AG08396 (cell line): ENCODE measurements around the gene IFI44.
A peak's percentile ranks its signal among the peaks of the same experiment; 100 is the strongest.

ENCODE experiments used
- DNase-seq: peaks from one replicate; pipeline ENCODE4 v3.0.0; 2012; ENCODE audit warnings: low spot score, mixed read lengths

IFI44 gene

GRCh38 chr1:78652019-78652560, 2.5 kb downstream of the IFI44 start:
- no peak for DNase-seq

GRCh38 chr1:78658901-78659300, 9.3 kb downstream of the IFI44 start:
- no peak for DNase-seq

- DNase-seq = no peak
Measured at GRCh38 chr1:78663923-78664322, 14.3 kb downstream of the IFI44 start.

GRCh38 chr1:78664763-78665162, 15.1 kb downstream of the IFI44 start:
- no peak for DNase-seq

GRCh38 chr1:78665809-78666208, 16.2 kb downstream of the IFI44 start:
- no peak for DNase-seq

- DNase-seq = no peak
Measured at GRCh38 chr1:78667939-78668338, 18.3 kb downstream of the IFI44 start.

GRCh38 chr1:78668427-78668826, 18.8 kb downstream of the IFI44 start:
- DNase-seq = no peak

GRCh38 chr1:78672428-78672827, 22.8 kb downstream of the IFI44 start:
- DNase-seq = no peak

- DNase-seq = no peak
Measured at GRCh38 chr1:78673120-78673519, 23.5 kb downstream of the IFI44 start.

GRCh38 chr1:78676347-78676982, 26.8 kb downstream of the IFI44 start:
- peak; percentile 23 for DNase-seq

GRCh38 chr1:78676993-78677392, 27.4 kb downstream of the IFI44 start:
- no peak for DNase-seq

- DNase-seq = no peak
Measured at GRCh38 chr1:78677788-78678187, 28.2 kb downstream of the IFI44 start.

- DNase-seq = no peak
Measured at GRCh38 chr1:78678324-78678723, 28.7 kb downstream of the IFI44 start.

GRCh38 chr1:78681265-78681664, 31.6 kb downstream of the IFI44 start:
- no peak for DNase-seq

- DNase-seq = no peak
Measured at GRCh38 chr1:78682496-78682895, 32.9 kb downstream of the IFI44 start.

GRCh38 chr1:78683079-78683478, 33.4 kb downstream of the IFI44 start:
- DNase-seq = no peak

GRCh38 chr1:78687315-78687714, 37.7 kb downstream of the IFI44 start:
- DNase-seq = no peak

- no peak for DNase-seq
Measured at GRCh38 chr1:78687914-78688313, 38.3 kb downstream of the IFI44 start.

GRCh38 chr1:78688697-78689096, 39.1 kb downstream of the IFI44 start:
- peak; percentile 9 for DNase-seq

- DNase-seq = no peak
Measured at GRCh38 chr1:78690516-78690915, 40.9 kb downstream of the IFI44 start.

GRCh38 chr1:78691995-78692747, 42.5 kb downstream of the IFI44 start:
- DNase-seq = no peak

- no peak for DNase-seq
Measured at GRCh38 chr1:78699813-78700212, 50.2 kb downstream of the IFI44 start.

GRCh38 chr1:78702426-78702825, 52.8 kb downstream of the IFI44 start:
- DNase-seq = no peak

- DNase-seq = no peak
Measured at GRCh38 chr1:78703806-78704205, 54.2 kb downstream of the IFI44 start.
